GM12878 (cell line): ENCODE data around the gene PLXNB3. TPM values are rescaled to one million over a fixed set of nuclear protein-coding genes. Genes with fewer than 3 reads are reported as not detected.

Experiments
- ASH2L ChIP-seq: fragments of 300-600, 200-600 bp; sonication (generic); IDR thresholded peaks from 2 replicates; pipeline ENCODE4 v1.6.1; 2017; ENCODE audit warnings: low read depth, mild to moderate bottlenecking, borderline replicate concordance
- ATF7 ChIP-seq: fragments of 450-650 bp; IDR thresholded peaks from 2 replicates; pipeline ENCODE4 v1.6.1; 2016; ENCODE audit warnings: low read depth, mild to moderate bottlenecking
- BHLHE40 ChIP-seq, 2 experiments: fragments of 450-650 bp in 1 of 2; IDR thresholded peaks; 2 replicates each; pipeline ENCODE4 v1.6.1; 2011 to 2017; ENCODE audit warnings: low read depth in 2 of 2, borderline replicate concordance in 1 of 2, improper control_type of control experiment in 1 of 2, low read length in 1 of 2, mild to moderate bottlenecking in 1 of 2
- BRCA1 ChIP-seq: IDR thresholded peaks from 2 replicates; pipeline ENCODE4 v1.6.1; 2011; ENCODE audit warnings: low read depth, low read length, improper control_type of control experiment
- CREB1 ChIP-seq: IDR thresholded peaks from 2 replicates; pipeline ENCODE4 v1.6.1; 2012; ENCODE audit warnings: low read depth, mild to moderate bottlenecking, inconsistent platforms
- CREM ChIP-seq: IDR thresholded peaks from 2 replicates; pipeline ENCODE4 v1.6.1; 2014; ENCODE audit warnings: antibody characterized with exemption, low read depth
- DPF2 ChIP-seq: fragments of 450-650 bp; IDR thresholded peaks from 2 replicates; pipeline ENCODE4 v1.6.1; 2017; ENCODE audit warnings: mild to moderate bottlenecking
- EZH2 ChIP-seq: IDR thresholded peaks from 2 replicates; pipeline ENCODE4 v1.6.1; 2012; ENCODE audit warnings: low read depth, mild to moderate bottlenecking, control low read depth, inconsistent platforms, low read length, borderline replicate concordance; ENCODE audit not compliant: control insufficient read depth
- FOXM1 ChIP-seq: IDR thresholded peaks from 2 replicates; pipeline ENCODE4 v1.6.1; 2012; ENCODE audit warnings: low read depth, mild to moderate bottlenecking, inconsistent platforms, low read length, moderate library complexity
- HDGF ChIP-seq: fragments of 450-650 bp; IDR thresholded peaks from 2 replicates; pipeline ENCODE4 v1.6.1; 2016; ENCODE audit warnings: antibody characterized with exemption
- JUNB ChIP-seq: IDR thresholded peaks from 2 replicates; pipeline ENCODE4 v1.6.1; 2016; ENCODE audit warnings: antibody characterized with exemption, mild to moderate bottlenecking
- JUND ChIP-seq: IDR thresholded peaks from 2 replicates; pipeline ENCODE4 v1.6.1; 2012; ENCODE audit warnings: low read depth, mild to moderate bottlenecking, low read length, improper control_type of control experiment, moderate library complexity
- MTA2 ChIP-seq: fragments of 450-650 bp; IDR thresholded peaks from 2 replicates; pipeline ENCODE4 v1.6.1; 2016; ENCODE audit warnings: low read depth, mild to moderate bottlenecking, moderate library complexity
- MYB ChIP-seq: fragments of 150-350 bp; IDR thresholded peaks from 2 replicates; pipeline ENCODE4 v1.6.1; 2014; ENCODE audit warnings: mild to moderate bottlenecking, low read depth, low read length, borderline replicate concordance
- NBN ChIP-seq: fragments of 450-650 bp; IDR thresholded peaks from 2 replicates; pipeline ENCODE4 v1.6.1; 2016
- NR2F1 ChIP-seq: fragments of 450-650 bp; conservative IDR thresholded peaks from 2 replicates; pipeline ENCODE4 v1.6.1; 2017; ENCODE audit warnings: mild to moderate bottlenecking
- PAX5 ChIP-seq: IDR thresholded peaks from 2 replicates; pipeline ENCODE4 v1.6.1; 2011; ENCODE audit warnings: low read depth, low read length, borderline replicate concordance
- POU2F2 ChIP-seq: IDR thresholded peaks from 3 replicates; pipeline ENCODE4 v1.6.1; 2011; ENCODE audit warnings: low read depth, mild to moderate bottlenecking, low read length, borderline replicate concordance
- SMC3 ChIP-seq: IDR thresholded peaks from 2 replicates; pipeline ENCODE4 v1.6.1; 2011; ENCODE audit warnings: low read length, improper control_type of control experiment, borderline replicate concordance
- SP1 ChIP-seq: IDR thresholded peaks from one replicate; pipeline ENCODE4 v1.6.1; 2011; ENCODE audit warnings: low read depth, low read length
- TCF7 ChIP-seq: IDR thresholded peaks from 2 replicates; pipeline ENCODE4 v1.6.1; 2014; ENCODE audit warnings: antibody characterized with exemption, borderline replicate concordance
- YY1 ChIP-seq: IDR thresholded peaks from 2 replicates; pipeline ENCODE4 v1.6.1; 2011; ENCODE audit warnings: low read depth, mild to moderate bottlenecking, low read length
- ZNF217 ChIP-seq: fragments of 450-650 bp; IDR thresholded peaks from 2 replicates; pipeline ENCODE4 v1.6.1; 2017; ENCODE audit warnings: antibody characterized with exemption, mild to moderate bottlenecking
- polyA plus RNA-seq, 11 experiments: library from polyadenylated mRNA; depleted of rRNA in 4 of 11; unstranded in 6 of 11; stranded (reverse) in 5 of 11; fragments of >200 nt; fragmentation: Nextera tagmentation in 4 of 11; fragmentation: Illumina TruSeq in 1 of 11; extraction: Ambion mirVana in 4 of 11; extraction: Trizol in 1 of 11; gene quantifications; 1 replicate in 1 of 11; 2 replicates in 10 of 11; pipeline versions ENCODE4 v1.2.1 to v1.2.3, GENCODE V29; 2011 to 2016; ENCODE audit warnings: inconsistent platforms in 2 of 11, missing spikeins in 2 of 11, low read depth in 1 of 11
- total RNA-seq, 4 experiments: library from RNA; depleted of rRNA in 3 of 4; stranded (reverse); fragments of >200 nt in 3 of 4; fragmentation: Illumina TruSeq in 1 of 4; extraction: Trizol in 1 of 4; gene quantifications; 2 replicates each; pipeline versions ENCODE4 v1.2.1 to v1.2.3, GENCODE V29; 2013 to 2021
- TF ChIP-seq, protein P1 (sequence below): IDR thresholded peaks from 2 replicates; pipeline ENCODE4 v1.6.1; 2012; ENCODE audit warnings: low read length, inconsistent platforms
- TF ChIP-seq, protein P2 (sequence below): fragments of 450-650 bp; IDR thresholded peaks from 2 replicates; pipeline ENCODE4 v1.6.1; 2017; ENCODE audit warnings: antibody characterized with exemption, mild to moderate bottlenecking, moderate library complexity
- TF ChIP-seq, protein P3 (sequence below): fragments of 450-650 bp; IDR thresholded peaks from 2 replicates; pipeline ENCODE4 v1.6.1; 2016; ENCODE audit warnings: mild to moderate bottlenecking

PLXNB3 gene
- total and polyA plus RNA-seq, 10 of the 15 experiments (the other 5 are each of a cell fraction or from before 2014, with no cell fraction given), result 0.06 to 0.68 (median 0.19) TPM; not detected in 4

DNA sequence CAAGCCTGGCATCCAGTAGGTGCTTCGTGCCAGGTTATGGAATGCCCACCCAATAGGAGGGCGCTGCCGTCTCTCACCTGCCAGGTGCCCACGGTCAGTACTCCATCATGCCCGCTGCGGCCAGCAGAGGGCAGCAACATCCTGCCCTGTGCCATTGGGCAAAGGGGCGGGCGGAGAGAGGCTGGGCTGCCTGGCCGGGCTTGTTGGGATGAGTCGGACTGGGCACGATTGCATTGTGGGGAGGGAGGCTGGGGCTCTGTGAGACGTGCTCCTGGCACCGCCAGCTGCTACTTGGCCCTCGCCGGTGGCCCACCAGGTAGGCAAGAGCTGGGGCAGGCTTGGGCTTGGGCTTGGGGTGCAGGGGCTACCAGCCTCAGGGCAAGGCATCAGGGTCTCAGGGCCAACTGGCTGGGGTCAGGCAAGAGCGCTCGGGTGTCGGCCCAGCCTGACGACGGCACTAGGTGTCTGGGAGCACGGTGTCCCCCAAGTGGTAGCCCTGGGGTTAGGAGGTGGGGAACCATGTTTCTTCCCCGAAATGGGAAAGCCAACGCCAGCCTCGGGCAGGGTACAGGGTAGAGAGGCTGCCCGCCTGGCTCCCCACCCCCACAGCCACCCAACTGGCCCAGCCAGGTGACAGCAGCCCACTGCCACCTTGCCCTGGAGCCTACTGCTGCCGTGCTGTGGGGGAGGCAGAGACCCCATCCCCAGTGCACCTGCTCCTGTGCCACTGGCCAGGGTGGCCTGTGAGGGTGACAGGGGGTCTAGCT is at the start of gene PLXNB3 (continued):
- TF ChIP-seq ZNF217 (no peak), NBN (no peak), MYB (no peak), EZH2 (no peak), JUNB (no peak), BHLHE40 (IDR thresholded peaks at IDR 0.05; ENCODE audit: borderline replicate concordance in 1 of 2, low read depth in 2 of 2, low read length in 1 of 2) (peak; percentile 14 to 33; a peak in 1 of 4 replicates), CREB1 (no peak), HDGF (no peak), POU2F2 (no peak), PAX5 (no peak), BRCA1 (no peak), JUND (no peak), SP1 (no peak), ATF7 (no peak), MTA2 (no peak), CREM (no peak), FOXM1 (no peak), SMC3 (peak; percentile 83), DPF2 (no peak), YY1 (0 out of 2 replicates have a peak, but pooled peaks have one; percentile 55), TCF7 (no peak), ASH2L (no peak), NR2F1 (no peak)
- TF ChIP-seq, protein P1, sequence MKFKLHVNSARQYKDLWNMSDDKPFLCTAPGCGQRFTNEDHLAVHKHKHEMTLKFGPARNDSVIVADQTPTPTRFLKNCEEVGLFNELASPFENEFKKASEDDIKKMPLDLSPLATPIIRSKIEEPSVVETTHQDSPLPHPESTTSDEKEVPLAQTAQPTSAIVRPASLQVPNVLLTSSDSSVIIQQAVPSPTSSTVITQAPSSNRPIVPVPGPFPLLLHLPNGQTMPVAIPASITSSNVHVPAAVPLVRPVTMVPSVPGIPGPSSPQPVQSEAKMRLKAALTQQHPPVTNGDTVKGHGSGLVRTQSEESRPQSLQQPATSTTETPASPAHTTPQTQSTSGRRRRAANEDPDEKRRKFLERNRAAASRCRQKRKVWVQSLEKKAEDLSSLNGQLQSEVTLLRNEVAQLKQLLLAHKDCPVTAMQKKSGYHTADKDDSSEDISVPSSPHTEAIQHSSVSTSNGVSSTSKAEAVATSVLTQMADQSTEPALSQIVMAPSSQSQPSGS, result no peak
- TF ChIP-seq, protein P2, sequence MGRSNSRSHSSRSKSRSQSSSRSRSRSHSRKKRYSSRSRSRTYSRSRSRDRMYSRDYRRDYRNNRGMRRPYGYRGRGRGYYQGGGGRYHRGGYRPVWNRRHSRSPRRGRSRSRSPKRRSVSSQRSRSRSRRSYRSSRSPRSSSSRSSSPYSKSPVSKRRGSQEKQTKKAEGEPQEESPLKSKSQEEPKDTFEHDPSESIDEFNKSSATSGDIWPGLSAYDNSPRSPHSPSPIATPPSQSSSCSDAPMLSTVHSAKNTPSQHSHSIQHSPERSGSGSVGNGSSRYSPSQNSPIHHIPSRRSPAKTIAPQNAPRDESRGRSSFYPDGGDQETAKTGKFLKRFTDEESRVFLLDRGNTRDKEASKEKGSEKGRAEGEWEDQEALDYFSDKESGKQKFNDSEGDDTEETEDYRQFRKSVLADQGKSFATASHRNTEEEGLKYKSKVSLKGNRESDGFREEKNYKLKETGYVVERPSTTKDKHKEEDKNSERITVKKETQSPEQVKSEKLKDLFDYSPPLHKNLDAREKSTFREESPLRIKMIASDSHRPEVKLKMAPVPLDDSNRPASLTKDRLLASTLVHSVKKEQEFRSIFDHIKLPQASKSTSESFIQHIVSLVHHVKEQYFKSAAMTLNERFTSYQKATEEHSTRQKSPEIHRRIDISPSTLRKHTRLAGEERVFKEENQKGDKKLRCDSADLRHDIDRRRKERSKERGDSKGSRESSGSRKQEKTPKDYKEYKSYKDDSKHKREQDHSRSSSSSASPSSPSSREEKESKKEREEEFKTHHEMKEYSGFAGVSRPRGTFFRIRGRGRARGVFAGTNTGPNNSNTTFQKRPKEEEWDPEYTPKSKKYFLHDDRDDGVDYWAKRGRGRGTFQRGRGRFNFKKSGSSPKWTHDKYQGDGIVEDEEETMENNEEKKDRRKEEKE, result no peak
- TF ChIP-seq, protein P3, sequence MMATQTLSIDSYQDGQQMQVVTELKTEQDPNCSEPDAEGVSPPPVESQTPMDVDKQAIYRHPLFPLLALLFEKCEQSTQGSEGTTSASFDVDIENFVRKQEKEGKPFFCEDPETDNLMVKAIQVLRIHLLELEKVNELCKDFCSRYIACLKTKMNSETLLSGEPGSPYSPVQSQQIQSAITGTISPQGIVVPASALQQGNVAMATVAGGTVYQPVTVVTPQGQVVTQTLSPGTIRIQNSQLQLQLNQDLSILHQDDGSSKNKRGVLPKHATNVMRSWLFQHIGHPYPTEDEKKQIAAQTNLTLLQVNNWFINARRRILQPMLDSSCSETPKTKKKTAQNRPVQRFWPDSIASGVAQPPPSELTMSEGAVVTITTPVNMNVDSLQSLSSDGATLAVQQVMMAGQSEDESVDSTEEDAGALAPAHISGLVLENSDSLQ, result no peak
